ENCODE results near the gene DNAJC7.
A peak's percentile ranks its signal among the peaks of the same experiment; 100 is the strongest.
"Not testable (repeated sequence)": the region's sequence is repeated elsewhere in the genome, so short reads cannot be mapped to it uniquely, and the experiment has no call there.

The DNAJC7 gene

DNA sequence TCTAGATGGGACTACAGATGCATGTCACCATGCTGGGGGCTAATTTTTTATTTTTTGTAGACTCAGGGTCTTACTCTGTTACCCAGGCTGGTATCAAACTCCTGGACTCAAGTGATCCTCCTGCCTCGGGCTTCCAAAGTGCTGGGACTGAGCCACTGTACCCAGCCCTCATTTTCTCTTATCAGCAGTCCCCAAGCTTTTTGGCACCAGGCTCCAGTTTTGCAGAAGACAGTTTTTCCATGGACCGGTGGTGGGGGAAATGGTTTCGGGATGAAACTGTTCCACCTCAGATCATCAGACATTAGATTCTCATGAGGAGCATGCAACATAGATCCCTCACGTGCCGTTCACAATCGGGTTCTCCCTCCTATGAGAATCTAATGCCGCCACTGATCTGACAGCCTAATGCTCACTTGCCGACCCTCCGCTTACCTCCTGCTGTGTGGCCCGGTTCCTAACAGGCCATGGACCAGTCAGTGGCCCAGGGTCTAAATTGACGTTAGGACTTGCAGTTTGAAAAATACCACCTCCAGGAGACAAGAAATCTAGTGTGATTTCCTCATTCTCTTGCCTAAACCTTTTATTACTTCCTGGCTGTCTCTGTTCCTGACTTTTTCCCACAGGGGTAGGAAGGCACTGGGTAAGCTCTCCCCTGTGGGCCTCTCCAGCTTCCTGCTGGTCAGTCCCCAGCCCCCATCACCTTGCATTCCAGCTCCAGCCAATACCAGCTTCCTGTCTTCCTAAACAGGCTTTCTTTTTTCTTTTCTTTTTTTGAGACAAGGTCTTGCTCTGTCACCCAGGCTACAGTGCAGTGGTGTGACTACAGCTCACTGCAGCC, 60.0 kb downstream of the DNAJC7 start:
- ATAC-seq (no peak), DNase-seq (no peak)

DNA sequence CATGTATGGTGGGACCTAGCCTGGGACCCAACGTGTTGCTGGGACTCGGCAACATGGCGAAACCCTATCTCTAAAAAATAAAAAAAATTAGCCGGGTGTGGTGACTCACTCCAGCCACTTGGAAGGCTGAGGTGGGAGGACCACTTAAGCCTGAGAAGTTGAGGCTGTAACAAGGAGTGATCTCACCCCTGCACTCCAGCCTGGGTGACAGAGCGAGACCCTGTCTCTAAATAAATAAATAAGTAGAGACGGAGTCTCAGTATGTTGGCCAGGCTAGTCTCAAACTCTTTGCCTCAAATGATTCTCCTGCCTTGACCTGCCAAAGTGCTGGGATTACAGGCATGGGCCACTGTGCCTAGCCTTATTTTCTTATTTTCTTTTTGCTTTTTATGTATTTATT, 60.7 kb downstream of the DNAJC7 start:
- DNase-seq (no peak), ATAC-seq (no peak)

DNA sequence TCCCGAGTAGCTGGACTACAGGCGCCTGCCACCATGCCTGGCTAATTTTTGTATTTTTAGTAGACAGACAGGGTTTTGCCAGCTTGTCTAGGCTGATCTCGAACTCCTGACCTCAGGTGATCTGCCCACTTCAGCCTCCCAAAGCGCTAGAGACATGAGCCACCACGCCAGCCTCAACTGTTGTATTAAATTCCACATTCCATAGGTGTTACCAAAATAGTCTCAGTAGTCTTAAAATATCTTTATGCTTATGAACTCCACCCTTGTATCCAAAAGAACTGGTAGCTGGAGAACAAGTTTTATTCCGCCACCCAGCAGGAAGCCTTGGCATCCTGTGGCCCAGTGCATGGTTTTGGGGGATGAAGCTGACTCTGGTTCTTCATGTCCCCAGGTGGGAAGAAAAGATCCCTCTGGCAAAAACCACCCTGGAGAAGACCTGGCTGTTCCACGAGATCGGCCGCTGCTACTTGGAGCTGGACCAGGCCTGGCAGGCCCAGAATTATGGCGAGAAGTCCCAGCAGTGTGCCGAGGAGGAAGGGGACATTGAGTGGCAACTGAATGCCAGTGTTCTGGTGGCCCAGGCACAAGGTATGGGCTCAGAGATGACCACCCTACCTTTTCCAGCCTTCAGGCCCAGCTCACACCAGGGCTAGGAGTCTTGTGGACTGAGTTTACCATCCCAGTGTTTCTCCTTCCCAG, 68.3 kb downstream of the DNAJC7 start:
- no peak for ATAC-seq
- no peak for DNase-seq

DNA sequence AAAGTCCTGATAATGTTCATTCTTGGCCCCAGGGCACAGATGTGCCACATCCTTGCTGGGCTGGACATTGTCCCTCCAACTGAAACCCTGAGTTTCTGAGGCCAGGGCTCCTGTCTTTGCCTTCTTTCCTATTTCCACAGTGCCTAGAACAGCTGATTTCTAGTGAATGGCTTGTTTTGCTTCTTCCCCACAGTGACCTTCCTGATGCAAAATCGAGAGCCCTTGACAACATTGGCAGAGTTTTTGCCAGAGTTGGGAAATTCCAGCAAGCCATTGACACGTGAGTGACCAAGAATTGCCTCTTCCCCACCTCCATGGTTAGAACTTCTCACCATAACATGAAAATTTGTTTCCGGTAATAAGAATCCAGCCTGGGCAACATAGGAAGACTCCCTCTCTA, 72.3 kb downstream of the DNAJC7 start:
- no peak for ATAC-seq
- DNase-seq, result no peak

DNA sequence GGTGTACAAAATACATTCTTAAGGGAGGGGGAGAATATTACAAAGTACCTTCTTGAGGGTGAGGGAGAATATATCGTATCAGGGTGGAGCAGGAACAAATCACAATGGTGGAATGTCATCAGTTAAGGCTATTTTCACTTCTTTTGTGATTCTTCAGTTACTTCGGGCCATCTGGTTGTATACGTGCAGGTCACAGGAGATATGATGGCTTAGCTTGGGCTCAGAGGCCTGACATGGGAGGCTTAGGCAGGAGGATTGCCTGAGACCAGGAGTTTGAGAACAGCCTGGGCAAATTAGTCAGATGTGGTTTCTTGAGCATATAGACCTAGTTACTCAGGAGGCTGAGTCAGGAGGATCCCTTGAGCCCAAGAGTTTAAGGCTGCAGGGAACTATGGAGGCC, 73.7 kb downstream of the DNAJC7 start:
- DNase-seq (no peak), ATAC-seq (no peak)

DNA sequence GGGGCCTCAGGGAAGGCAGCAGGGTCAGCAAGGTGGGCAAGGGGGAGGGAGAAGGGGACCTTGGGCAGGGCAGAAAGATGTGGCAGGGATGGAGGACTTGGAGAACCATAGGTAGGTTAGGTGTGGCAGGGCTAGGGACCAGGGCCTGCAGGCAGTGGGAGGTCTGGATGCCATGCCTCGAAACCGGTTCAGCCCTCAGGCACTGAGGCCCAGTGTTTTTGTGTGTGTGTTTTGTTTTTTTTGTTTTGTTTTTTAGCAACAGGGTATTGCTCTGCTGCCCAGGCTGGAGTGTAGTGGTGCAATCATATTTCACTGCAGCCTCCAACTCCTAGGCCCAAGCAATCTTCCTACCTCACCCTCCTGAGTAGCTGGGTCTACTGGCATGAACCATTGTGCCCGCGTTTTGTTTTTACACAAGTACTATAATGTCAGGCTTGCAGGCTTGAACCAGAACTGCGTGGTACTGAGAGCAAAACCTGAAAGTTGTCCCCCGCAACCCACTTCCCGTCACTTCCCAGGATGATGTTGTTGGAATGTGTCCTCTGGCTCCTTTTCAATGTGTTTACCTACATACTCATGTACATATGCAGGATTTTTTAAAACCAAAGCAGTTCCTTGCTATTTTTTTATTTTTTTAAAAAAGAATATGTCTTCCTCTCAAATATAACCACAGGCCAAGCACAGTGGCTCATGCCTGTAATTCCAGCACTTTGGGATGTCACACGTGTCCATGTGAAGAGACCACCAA, 74.4 kb downstream of the DNAJC7 start:
- no peak for ATAC-seq
- no peak for DNase-seq

DNA sequence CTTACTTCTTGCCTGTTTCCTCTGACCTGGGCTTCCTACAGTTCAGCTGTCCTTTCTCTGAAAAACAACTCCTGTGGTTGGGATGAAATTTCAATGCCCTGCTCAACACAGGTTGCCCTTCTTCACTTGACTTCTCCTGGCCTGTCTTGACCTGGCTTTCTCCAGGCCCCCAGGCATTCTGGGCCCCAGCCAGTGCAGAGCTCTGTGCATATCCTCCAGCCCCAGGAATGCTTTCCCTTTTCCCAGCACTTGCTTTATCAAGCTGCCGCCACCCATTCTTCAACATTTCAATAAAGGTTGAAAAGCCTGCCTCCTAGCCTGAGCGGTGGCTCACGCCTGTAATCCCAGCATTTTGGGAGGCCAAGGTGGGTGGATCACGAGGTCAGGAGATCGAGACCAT, 76.1 kb downstream of the DNAJC7 start:
- DNase-seq, result no peak
- no peak for ATAC-seq

DNA sequence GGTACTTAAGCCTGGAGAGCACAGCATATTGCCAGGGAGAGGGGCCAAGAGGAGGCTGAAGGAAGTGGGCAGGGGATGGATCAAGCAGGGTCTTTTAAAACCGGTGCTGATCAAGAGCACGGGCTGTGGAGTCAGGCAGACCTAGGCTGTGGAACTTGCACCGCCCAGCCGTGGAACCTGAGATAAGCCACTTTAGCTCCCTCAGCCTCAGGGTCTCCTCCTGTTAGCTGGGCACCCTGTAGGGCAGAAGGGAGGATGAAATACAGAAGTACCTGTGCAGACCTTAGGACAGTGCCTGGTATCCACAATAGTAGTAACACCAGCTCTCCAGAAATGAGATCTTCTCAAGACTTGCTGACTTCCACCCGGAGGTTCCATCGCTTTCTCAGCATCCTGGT, 77.5 kb downstream of the DNAJC7 start:
- ATAC-seq (no peak), DNase-seq (no peak)

DNA sequence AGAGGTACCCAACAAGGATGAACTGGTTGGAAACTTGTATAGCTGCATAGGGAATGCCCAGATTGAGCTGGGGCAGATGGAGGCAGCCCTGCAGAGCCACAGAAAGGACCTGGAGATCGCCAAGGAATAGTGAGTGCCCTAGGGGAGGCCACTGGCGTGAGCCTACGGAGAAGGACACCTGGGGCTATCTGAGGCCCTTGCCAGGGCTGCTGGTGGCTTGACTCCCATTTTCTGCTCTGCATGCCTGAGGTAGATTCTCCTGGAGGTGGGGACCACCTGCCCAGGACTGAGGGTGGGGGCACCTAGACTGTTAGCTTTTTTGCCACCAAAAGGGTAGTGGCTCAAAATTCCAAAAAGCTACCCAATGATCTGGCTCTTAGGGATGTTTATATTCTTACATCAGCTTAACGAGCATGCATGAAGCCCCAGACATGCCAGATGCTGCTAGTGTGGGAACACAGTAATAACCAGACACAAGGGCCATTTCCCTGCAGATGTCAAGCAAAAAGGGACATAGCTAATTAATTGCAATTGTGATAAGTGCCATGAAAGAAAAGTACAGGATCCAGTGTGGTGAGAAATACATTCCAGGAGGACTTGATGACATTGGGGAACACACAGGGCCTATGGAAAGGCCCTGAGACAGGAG, 78.1 kb downstream of the DNAJC7 start:
- ATAC-seq (no peak), DNase-seq (no peak)

DNA sequence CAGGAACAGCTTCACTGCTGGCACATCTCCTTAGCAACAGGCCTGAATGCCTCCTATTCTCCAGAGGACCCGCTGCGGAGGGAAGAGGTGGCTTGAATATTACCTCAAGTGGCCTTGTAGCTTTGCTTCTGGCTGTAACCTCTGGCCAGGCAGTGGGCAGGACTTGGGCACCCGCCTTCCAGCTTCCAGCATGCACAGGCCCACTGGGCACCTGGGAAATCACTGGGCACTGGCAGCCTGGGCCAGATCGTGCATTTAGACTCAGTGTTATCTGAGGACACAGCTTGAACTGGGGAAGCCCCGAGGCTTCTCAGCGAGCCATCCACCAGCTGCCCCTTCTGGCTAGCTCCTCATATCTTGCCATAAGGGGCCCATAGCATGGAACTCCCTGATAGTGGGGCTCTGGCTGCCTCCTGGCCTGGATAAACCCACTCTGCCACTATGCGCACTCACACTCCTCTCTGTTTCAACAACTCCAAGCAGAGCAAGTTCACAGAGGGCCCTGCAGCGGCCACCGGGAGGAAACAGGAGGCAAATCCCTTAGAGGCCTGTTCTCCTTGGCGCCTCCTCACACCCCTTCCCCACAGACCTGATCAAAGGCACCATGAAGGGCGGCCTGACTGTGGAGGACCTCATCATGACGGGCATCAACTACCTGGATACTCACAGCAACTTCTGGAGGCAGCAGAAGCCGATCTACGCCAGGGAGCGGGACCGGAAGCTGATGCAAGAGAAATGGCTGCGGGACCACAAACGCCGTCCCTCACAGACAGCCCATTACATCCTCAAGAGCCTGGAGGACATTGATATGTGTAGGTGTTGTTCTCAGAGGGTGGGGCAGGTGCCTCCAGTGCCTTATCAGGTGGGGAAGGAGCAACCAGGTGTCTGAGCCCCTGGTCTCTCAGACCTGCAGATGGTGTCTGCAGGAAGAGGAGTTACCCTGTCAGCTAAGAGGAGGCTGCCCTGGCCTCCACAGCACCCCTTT, 79.0 kb downstream of the DNAJC7 start:
- ATAC-seq (no peak), DNase-seq (no peak)

DNA sequence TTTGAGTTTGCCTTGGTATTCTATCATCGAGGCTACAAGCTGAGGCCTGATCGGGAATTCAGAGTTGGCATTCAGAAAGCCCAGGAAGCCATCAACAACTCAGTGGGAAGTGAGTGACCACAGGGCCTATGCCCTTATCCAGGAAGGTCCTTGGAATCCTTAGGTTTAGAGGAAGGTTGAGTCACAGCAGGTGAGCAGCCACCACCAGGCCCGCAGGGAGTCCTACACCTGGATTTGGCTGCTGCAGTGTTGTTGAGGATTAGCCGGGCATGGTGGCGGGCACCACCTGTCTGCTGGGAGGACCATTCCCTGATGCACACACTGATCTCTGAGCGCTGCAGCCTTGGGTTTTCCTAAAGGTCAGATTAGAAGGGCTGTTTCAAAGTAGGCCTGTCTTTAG, 81.6 kb downstream of the DNAJC7 start:
- ATAC-seq (no peak), DNase-seq (no peak)

DNA sequence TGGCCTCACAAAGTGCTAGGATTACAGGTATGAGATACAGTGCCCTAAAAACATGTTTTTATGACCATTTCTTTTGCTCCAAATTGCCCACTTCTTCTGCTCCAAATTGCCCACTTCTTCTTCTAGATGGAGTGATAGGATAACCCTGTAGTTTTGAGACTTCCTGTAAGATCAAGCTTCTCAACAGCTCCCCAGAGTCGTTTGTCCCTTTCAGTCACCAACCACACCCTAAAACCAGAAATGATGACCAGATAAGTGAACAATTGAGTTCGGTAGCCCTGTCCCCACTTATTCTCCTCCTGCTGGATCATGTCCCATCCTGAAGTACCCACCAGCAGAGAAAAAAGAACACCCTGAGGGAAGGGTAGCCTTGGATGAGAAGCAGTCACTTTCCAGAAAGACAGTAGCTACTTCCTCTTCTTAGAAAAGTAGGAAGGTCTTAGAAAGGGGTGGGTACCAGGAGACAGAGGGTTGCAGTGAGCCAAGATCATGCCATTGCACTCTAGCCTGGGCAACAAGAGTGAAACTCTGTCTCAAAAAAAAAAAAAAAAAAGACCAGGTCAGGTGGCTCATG, 84.3 kb downstream of the DNAJC7 start:
- DNase-seq (no peak), ATAC-seq (no peak)

DNA sequence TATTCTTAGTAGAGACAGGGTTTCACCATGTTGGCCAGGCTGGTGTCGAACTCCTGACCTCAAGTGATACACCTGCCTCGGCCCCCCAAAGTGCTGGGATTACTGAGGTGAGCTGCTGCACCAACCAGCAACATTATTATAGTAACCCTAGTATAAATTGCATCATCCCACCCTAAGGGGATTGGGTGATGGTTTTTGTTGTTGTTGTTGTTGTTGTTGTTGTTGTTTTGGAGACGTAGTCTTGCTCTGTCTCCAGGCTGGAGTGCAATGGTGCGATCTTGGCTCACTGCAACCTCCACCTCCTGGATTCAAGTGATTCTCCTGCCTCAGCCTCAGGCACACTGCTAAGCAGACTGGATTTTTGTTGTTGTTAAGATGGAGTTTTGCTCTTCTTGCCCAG, 85.5 kb downstream of the DNAJC7 start:
- not testable (repeated sequence) for DNase-seq, ATAC-seq

DNA sequence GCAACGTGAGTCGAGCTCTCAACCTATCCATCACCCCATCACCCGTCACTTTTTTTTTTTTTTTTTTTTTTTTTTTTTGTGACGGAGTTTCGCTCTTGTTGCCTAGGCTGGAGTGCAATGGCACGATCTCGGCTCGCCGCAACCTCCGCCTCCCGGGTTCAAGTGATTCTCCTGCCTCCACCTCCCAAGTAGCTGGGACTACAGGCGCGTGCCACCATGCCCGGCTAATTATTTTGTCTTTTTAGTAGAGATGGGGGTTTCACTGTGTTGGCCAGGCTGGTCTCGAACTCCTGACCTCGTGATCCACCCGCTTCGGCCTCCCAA, 86.4 kb downstream of the DNAJC7 start:
- ATAC-seq, result peak; percentile 25
- not testable (repeated sequence) for DNase-seq

DNA sequence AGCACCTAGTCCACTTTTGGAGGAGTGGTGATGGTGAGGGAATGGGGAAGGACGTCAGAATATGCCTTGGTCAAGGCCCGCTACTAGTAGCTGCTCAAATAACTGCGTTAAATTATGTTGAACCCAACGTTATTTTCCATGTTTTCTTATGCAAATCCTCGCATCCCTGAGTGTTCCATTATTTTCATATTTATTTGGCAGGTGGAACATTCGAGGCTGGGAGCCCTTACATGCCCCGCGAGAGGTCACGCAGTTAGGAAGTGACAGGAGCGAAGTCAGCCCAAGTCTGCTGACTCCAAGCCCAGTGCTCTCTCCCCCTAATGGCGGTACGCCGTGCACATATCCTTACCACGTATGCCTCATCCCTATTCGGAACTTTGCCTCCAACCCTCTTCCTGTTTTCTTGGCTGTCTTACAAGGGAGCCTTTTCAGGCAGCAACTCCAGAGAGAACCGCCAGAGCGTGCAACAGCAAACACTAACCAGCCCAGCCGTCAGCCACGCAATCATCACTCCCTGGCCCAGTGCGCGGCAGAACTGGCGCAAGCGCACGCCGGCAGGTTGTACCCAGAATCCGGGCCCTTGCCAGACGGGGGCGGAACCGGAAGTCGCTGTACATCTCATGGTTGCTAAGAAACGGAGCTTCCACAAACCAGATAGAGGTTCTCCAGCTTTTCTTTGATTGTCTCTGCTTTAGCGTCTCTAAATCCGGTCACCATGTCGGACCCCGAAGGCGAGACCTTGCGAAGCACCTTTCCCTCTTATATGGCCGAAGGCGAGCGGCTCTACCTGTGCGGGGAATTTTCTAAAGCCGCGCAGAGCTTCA, 87.0 kb downstream of the DNAJC7 start, which contains the start of gene ODAD4:
Gene ODAD4 (plus strand): TSS at position 609 of the 824 bp plus-strand sequence. CDS start 107 bp downstream, at position 716.
- peak; percentile 100 for ATAC-seq
- DNase-seq, result peak; percentile 96

DNA sequence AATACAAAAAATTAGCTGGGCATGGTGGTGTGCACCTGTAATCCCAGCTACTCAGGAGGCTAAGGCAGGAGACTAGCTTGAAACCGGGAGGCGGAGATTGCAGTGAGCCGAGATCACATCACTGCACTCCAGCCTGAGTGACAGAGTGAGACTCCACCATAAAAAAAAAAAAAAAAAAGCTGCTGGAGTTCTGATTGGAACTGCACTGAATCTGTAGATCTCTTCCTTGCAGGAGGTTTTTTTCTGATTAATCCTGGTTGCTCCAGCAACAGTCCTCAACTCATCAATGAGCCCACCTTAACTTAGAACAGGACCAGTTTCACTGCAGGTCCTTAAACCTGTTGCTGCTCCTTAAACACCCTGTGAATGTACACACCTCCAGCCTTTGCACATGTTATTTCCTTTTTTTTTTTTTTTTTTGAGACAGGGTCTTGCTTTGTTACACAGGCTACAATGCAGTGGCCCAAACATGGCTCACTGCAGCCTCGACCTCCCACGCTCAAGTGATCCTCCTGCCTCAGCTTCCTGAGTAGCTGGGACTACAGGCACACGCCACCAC, 88.5 kb downstream of the DNAJC7 start:
- DNase-seq (peak; percentile 13), ATAC-seq (no peak)

Measured in stimulated activated naive CD8-positive, alpha-beta T cell treated with anti-CD3 and anti-CD28 coated beads, Interleukin-15, Interleukin-2, amounts not matched to agents 100 U/mL and 50 U/mL, for 24 hours (primary cell).